K562 (cell line): ENCODE results near the gene SERTAD2. TPM values are rescaled to one million over a fixed set of nuclear protein-coding genes. Genes with fewer than 3 reads are reported as not detected.

Source experiments
- CHAMP1 ChIP-seq: fragments of 450-650 bp; IDR thresholded peaks from 2 replicates; pipeline ENCODE4 v1.6.1; 2016; ENCODE audit warnings: mild to moderate bottlenecking
- FOXP1 ChIP-seq: sonication (generic); formaldehyde crosslinking; IDR thresholded peaks from 2 replicates; pipeline ENCODE4 v1.8.0; 2022; ENCODE audit warnings: mild to moderate bottlenecking, missing genetic modification reagents
- HEY1 ChIP-seq: fragments of 250-450 bp; sonication (Bioruptor Pico); IDR thresholded peaks from 2 replicates; pipeline ENCODE4 v1.5.0; 2020; ENCODE audit warnings: mild to moderate bottlenecking, moderate library complexity, borderline replicate concordance
- KDM4B ChIP-seq, 2 experiments: fragments of 450-650 bp in 1 of 2; sonication (generic) in 1 of 2; IDR thresholded peaks; 2 replicates each; pipeline ENCODE4 v1.6.1; 2016 to 2017; ENCODE audit warnings: borderline replicate concordance in 2 of 2, antibody characterized with exemption in 1 of 2, low read depth in 1 of 2, mild to moderate bottlenecking in 1 of 2
- NEUROD1 ChIP-seq: fragments of 150-350 bp; IDR thresholded peaks from 2 replicates; pipeline ENCODE4 v1.6.1; 2014; ENCODE audit warnings: borderline replicate concordance, low read length, low read depth; ENCODE audit not compliant: partially characterized antibody
- PPARD ChIP-seq: fragments of 250-450 bp; sonication (Bioruptor Pico); IDR thresholded peaks from 2 replicates; pipeline ENCODE4 v1.8.0; 2022; ENCODE audit warnings: inconsistent platforms, mild to moderate bottlenecking, moderate library complexity
- SIRT6 ChIP-seq: IDR thresholded peaks from one replicate; pipeline ENCODE4 v1.6.1; 2012; ENCODE audit warnings: low read depth, mild to moderate bottlenecking, control low read depth, inconsistent platforms, low read length, moderate library complexity
- TCF7 ChIP-seq: sonication (generic); IDR thresholded peaks from 2 replicates; pipeline ENCODE4 v1.6.1; 2016; ENCODE audit warnings: antibody characterized with exemption, borderline replicate concordance
- TFAP4 ChIP-seq: sonication (generic); formaldehyde crosslinking; IDR thresholded peaks from 2 replicates; pipeline ENCODE4 v1.8.0; 2022; ENCODE audit warnings: missing genetic modification reagents, mild to moderate bottlenecking, moderate library complexity, borderline replicate concordance
- ZBTB43 ChIP-seq: sonication (generic); formaldehyde crosslinking; IDR thresholded peaks from 2 replicates; pipeline ENCODE4 v1.8.0; 2023; ENCODE audit warnings: mild to moderate bottlenecking, missing genetic modification reagents
- ZNF23 ChIP-seq: fragments of 250-450 bp; sonication (Bioruptor Pico); IDR thresholded peaks from 2 replicates; pipeline ENCODE4 v1.4.0; 2020; ENCODE audit warnings: mild to moderate bottlenecking
- ZNF263 ChIP-seq: sonication (generic); formaldehyde crosslinking; IDR thresholded peaks from 2 replicates; pipeline ENCODE4 v1.8.0; 2022; ENCODE audit warnings: mild to moderate bottlenecking, missing genetic modification reagents, borderline replicate concordance
- ZNF551 ChIP-seq: fragments of 250-450 bp; sonication (Bioruptor Pico); IDR thresholded peaks from 2 replicates; pipeline ENCODE4 v1.5.0; 2021; ENCODE audit warnings: mild to moderate bottlenecking, moderate library complexity
- polyA plus RNA-seq, 8 experiments: library from polyadenylated mRNA; depleted of rRNA in 4 of 8; stranded (reverse) in 5 of 8; unstranded in 3 of 8; fragments of >200 nt; fragmentation: Nextera tagmentation in 2 of 8; fragmentation: Illumina TruSeq in 1 of 8; extraction: Ambion mirVana in 2 of 8; extraction: Trizol in 1 of 8; gene quantifications; 2 replicates each; pipeline versions ENCODE4 v1.2.1 to v1.2.3, GENCODE V29; 2011 to 2014; ENCODE audit warnings: inconsistent platforms in 1 of 8, missing spikeins in 1 of 8
- total RNA-seq, 7 experiments: library from RNA; depleted of rRNA in 6 of 7; stranded (reverse); fragments of >200 nt in 6 of 7; fragmentation: Illumina TruSeq in 2 of 7; extraction: Trizol in 2 of 7; gene quantifications; 2 replicates each; pipeline versions ENCODE4 v1.2.1 to v1.2.3, GENCODE V29; 2011 to 2021; ENCODE audit warnings: low replicate concordance in 1 of 7
- TF ChIP-seq, protein P1 (sequence below): fragments of 250-450 bp; sonication (Bioruptor Pico); IDR thresholded peaks from 2 replicates; pipeline ENCODE4 v1.6.1; 2021; ENCODE audit warnings: mild to moderate bottlenecking
- TF ChIP-seq, protein P2 (sequence below): fragments of 250-450 bp; sonication (Bioruptor Pico); IDR thresholded peaks from 2 replicates; pipeline ENCODE4 v1.4.0; 2020; ENCODE audit warnings: mild to moderate bottlenecking, moderate library complexity, borderline replicate concordance
- TF ChIP-seq, protein P3 (sequence below): fragments of 450-650 bp; formaldehyde crosslinking; IDR thresholded peaks from 2 replicates; pipeline ENCODE4 v1.4.0; 2020; ENCODE audit warnings: mild to moderate bottlenecking, mixed read lengths

SERTAD2 gene
- total and polyA plus RNA-seq, 9 of the 15 experiments (the other 6 are each of a cell fraction or from before 2014, with no cell fraction given) = 3.0 to 12.5 (median 6.1) TPM

GRCh38 chr2:64606479-64607363 is 47.0 kb downstream of the SERTAD2 start (continued):
- TF ChIP-seq ZNF551 (no peak), CHAMP1 (no peak), KDM4B (IDR thresholded peaks at IDR 0.05; ENCODE audit: borderline replicate concordance in 2 of 2, low read depth in 1 of 2) (no peak), ZNF23 (CRISPR knock-in tag) (no peak), TFAP4 (CRISPR knock-in tag) (peak; percentile 89), ZBTB43 (CRISPR knock-in tag) (no peak), HEY1 (CRISPR knock-in tag) (no peak), FOXP1 (CRISPR knock-in tag) (no peak), TCF7 (no peak), SIRT6 (no peak), ZNF263 (CRISPR knock-in tag) (no peak), NEUROD1 (no peak), PPARD (CRISPR knock-in tag) (no peak)
- TF ChIP-seq, protein P1, sequence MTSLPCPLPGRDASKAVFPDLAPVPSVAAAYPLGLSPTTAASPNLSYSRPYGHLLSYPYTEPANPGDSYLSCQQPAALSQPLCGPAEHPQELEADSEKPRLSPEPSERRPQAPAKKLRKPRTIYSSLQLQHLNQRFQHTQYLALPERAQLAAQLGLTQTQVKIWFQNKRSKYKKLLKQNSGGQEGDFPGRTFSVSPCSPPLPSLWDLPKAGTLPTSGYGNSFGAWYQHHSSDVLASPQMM (CRISPR knock-in tag) = no peak
- TF ChIP-seq, protein P2, sequence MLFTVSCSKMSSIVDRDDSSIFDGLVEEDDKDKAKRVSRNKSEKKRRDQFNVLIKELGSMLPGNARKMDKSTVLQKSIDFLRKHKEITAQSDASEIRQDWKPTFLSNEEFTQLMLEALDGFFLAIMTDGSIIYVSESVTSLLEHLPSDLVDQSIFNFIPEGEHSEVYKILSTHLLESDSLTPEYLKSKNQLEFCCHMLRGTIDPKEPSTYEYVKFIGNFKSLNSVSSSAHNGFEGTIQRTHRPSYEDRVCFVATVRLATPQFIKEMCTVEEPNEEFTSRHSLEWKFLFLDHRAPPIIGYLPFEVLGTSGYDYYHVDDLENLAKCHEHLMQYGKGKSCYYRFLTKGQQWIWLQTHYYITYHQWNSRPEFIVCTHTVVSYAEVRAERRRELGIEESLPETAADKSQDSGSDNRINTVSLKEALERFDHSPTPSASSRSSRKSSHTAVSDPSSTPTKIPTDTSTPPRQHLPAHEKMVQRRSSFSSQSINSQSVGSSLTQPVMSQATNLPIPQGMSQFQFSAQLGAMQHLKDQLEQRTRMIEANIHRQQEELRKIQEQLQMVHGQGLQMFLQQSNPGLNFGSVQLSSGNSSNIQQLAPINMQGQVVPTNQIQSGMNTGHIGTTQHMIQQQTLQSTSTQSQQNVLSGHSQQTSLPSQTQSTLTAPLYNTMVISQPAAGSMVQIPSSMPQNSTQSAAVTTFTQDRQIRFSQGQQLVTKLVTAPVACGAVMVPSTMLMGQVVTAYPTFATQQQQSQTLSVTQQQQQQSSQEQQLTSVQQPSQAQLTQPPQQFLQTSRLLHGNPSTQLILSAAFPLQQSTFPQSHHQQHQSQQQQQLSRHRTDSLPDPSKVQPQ (CRISPR knock-in tag) = no peak
- TF ChIP-seq, protein P3, sequence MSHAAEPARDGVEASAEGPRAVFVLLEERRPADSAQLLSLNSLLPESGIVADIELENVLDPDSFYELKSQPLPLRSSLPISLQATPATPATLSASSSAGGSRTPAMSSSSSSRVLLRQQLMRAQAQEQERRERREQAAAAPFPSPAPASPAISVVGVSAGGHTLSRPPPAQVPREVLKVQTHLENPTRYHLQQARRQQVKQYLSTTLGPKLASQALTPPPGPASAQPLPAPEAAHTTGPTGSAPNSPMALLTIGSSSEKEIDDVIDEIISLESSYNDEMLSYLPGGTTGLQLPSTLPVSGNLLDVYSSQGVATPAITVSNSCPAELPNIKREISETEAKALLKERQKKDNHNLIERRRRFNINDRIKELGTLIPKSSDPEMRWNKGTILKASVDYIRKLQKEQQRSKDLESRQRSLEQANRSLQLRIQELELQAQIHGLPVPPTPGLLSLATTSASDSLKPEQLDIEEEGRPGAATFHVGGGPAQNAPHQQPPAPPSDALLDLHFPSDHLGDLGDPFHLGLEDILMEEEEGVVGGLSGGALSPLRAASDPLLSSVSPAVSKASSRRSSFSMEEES (CRISPR knock-in tag) = no peak
